Fibroblast of villous mesenchyme (primary cell): ENCODE data around the gene MYO1D. TPM values are rescaled to one million over a fixed set of nuclear protein-coding genes. Genes with fewer than 3 reads are reported as not detected.

Experiments used
- DNase-seq: peaks from one replicate; pipeline ENCODE4 v3.0.0-alpha.2; 2010; ENCODE audit warnings: low read depth
- H3K4me3 ChIP-seq: 2 replicates; pipeline ENCODE4 v1.5.1; 2011; ENCODE audit warnings: low read depth, mild to moderate bottlenecking, low read length
- CTCF ChIP-seq: IDR thresholded peaks from 2 replicates; pipeline ENCODE4 v1.5.1; 2012; ENCODE audit warnings: low read depth, mild to moderate bottlenecking, low read length; ENCODE audit not compliant: insufficient read depth
- total RNA-seq: library from RNA; depleted of rRNA; stranded (reverse); fragments of >200 nt; gene quantifications from 2 replicates; pipeline ENCODE4 v1.2.3, GENCODE V29; 2012

Gene MYO1D
- total RNA-seq, 1 donor = 19.0 TPM

GRCh38 chr17:32516940-32517701 is 359.8 kb downstream of the MYO1D start:
- TF ChIP-seq CTCF = no peak
- no peak for DNase-seq
- no peak overlapping the region for H3K4me3 ChIP-seq

GRCh38 chr17:32516450-32516849 is 360.5 kb downstream of the MYO1D start:
- no peak for DNase-seq

GRCh38 chr17:32515677-32516383 is 361.1 kb downstream of the MYO1D start:
- no peak for DNase-seq
- H3K4me3 ChIP-seq = no peak overlapping the region
- no peak for TF ChIP-seq CTCF

More at GRCh38 chr17:32516450-32516849, 360.5 kb downstream of the MYO1D start:
- TF ChIP-seq CTCF = no peak
- H3K4me3 ChIP-seq = no peak overlapping the region

GRCh38 chr17:32514606-32515005 is 362.3 kb downstream of the MYO1D start:
- DNase-seq = no peak
- no peak overlapping the region for H3K4me3 ChIP-seq
- TF ChIP-seq CTCF = no peak

- DNase-seq = no peak
- no peak for TF ChIP-seq CTCF
- no peak overlapping the region for H3K4me3 ChIP-seq
Measured at GRCh38 chr17:32513579-32513978, 363.3 kb downstream of the MYO1D start.

- no peak overlapping the region for H3K4me3 ChIP-seq
- TF ChIP-seq CTCF = no peak
- DNase-seq = no peak
Measured at GRCh38 chr17:32512328-32512727, 364.6 kb downstream of the MYO1D start.

GRCh38 chr17:32510466-32510865 is 366.5 kb downstream of the MYO1D start:
- no peak for DNase-seq
- TF ChIP-seq CTCF = no peak

More at GRCh38 chr17:32510466-32510865, 366.5 kb downstream of the MYO1D start:
- no peak overlapping the region for H3K4me3 ChIP-seq
